ENCODE measurements around the gene AMZ2.
"Not testable (repeated sequence)": the region's sequence is repeated elsewhere in the genome, so short reads cannot be mapped to it uniquely, and the experiment has no call there.

The AMZ2 gene, protein sequence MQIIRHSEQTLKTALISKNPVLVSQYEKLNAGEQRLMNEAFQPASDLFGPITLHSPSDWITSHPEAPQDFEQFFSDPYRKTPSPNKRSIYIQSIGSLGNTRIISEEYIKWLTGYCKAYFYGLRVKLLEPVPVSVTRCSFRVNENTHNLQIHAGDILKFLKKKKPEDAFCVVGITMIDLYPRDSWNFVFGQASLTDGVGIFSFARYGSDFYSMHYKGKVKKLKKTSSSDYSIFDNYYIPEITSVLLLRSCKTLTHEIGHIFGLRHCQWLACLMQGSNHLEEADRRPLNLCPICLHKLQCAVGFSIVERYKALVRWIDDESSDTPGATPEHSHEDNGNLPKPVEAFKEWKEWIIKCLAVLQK

DNA sequence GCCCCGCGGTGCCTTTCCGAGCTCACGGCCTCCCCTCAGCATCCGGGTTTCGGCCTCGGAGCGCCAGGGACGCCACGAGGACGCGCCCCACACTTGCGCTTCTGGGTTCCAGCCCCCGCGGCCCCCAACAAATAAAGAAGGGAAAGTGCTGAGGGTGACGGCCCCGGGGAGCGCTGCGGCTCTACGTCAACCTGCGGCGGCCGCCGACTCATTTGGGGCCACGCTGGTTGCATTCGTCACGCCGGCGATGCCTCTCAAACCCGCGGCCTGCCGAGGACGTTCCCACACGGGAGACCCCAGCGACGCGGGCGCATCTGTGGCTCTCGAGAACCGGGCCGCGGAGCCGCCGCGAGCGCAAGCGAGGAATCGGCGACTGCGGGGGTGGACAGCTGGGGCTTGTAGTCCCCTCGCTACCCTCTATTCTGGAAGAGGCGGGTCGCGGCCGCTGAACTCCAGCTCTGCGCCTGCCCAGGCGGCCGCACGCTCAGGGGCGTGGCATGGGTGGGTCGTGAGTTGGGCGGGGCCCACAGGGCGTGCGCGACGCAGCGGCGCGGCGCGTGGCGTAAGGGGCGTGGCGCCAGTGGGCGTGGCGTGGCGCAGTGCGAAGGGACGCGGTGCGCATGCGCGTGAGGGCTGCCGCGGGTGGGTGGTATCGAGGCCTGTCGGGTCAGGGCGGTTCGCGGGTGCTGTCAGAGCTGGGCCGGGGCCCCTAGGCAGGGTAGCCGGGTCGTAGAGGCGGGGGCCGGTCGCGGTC lies at the start of gene AMZ2:
Gene AMZ2 (plus strand): TSS at position 599 of the 754 bp plus-strand sequence. CDS start 2,145 bp downstream, outside the sequence.
- DNase-seq = peak; percentile 59 to 99 (median 95)

GRCh38 chr17:68198931-68199836 lies 48.7 kb upstream of the AMZ2 start:
- no peak for DNase-seq

DNA sequence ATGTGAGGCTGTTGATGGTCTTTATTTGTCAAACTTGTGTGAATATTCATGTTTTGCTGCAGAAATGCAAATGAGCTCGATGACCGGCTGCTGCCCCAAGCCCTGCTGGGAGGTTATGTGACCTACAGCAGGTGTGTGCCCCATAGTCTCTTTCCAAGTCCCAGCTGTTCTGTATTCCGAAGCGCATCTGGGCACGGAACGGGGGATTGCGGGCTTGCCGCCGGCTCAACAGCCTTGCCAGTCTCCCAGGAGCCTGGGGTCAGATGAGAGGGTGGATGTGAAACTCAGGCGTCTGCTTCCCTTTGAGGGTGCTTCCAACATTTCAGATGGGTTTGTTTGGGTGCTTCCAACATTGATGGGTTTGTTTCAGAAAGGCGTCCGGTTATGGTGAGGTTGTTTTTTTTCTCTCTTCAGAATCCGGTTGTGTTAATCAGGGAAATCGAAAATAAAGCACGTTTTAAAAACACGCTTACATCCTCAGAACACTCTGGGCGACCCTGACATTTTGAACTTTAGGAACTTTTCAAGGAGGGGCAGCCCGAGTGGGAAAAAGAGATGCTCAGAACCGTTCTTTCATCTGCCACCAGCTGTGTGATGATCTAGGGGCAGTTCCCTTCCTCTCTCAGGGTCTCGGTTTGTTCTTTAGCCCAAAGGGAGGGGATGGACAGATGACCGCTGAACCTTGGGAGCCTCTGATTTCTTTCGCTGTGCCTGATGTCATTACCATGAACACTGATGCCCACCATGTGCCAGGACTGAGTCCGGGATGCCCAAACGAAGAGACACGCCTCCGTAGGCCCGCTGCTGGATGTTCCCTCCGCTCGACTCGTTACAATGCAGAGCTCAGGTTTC lies 47.8 kb upstream of the AMZ2 start:
- no peak for DNase-seq

- peak in 47 of 58 donors; percentile 12 to 78 (median 38) for DNase-seq
These were observed 47.0 kb upstream of the AMZ2 start for GRCh38 chr17:68200689-68201417.

DNA sequence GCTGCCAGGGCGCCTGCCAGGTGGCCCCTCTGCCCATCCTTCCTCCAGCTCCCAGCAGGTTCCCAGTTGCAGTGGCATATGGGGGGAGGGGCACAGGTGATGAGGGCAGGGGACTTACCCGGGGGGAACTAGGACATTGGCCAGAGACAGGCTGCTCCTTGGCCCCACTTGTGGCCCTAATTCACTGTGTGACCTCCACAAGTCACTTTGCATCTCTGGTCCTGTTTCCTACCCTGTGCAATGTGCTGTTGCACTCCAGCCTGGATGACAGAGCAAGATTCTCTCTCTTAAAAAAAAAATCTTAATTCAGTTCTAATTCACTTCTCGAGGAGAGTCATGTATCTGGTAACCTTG lies 46.4 kb upstream of the AMZ2 start:
- not testable (repeated sequence) for DNase-seq

- DNase-seq = not testable (repeated sequence)
These were observed 45.5 kb upstream of the AMZ2 start for GRCh38 chr17:68202321-68202720.

DNA sequence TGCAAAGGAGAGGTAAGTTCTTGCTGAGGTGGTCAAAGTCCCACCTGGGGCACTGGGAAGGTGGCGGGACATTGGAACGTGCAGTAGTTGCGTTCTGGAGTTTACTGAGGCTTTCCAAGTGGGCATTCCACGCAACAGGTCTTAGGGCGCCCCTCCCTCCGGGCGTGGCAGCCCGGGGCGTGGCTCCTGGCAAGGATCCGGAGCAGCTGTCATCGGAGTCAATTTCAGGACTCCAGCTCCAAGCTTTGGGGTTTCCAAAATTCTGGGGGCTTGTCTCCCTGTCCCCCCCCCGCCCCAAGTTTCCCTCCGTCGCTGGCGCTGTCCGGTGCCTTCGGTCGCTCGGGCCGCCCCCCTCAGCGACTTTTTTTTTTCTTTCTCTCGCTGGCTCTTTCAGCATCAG lies 43.1 kb upstream of the AMZ2 start:
- DNase-seq = no peak

DNA sequence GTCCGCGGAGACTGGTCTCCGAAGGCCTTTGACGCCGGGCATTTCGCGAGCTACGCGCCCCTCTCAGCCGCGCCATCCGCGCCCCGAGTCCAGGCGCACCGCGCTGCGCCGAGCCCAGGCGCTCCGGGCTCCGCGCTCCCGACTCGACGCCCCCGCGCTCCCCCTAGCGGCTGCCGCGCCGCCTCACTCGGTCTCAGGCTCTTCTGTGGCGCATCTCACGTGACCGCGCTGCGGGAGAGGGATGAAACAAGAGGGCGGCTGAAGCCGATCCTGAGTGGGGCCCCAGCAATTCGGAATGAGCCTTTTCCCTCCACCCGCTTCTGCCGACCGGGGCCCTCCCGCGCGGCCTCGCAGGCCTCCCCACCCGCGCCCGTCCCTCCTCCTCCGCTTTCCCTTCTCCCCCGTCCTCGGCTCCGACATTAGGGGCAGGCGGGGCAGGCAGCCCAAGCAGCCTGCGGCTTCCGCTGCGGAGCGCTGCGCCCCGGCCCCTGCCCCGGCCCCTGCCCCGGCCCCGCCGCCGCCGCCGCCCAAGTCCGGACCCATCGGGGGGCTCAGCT lies 42.5 kb upstream of the AMZ2 start:
- DNase-seq = peak; percentile 44 to 95 (median 88)

DNA sequence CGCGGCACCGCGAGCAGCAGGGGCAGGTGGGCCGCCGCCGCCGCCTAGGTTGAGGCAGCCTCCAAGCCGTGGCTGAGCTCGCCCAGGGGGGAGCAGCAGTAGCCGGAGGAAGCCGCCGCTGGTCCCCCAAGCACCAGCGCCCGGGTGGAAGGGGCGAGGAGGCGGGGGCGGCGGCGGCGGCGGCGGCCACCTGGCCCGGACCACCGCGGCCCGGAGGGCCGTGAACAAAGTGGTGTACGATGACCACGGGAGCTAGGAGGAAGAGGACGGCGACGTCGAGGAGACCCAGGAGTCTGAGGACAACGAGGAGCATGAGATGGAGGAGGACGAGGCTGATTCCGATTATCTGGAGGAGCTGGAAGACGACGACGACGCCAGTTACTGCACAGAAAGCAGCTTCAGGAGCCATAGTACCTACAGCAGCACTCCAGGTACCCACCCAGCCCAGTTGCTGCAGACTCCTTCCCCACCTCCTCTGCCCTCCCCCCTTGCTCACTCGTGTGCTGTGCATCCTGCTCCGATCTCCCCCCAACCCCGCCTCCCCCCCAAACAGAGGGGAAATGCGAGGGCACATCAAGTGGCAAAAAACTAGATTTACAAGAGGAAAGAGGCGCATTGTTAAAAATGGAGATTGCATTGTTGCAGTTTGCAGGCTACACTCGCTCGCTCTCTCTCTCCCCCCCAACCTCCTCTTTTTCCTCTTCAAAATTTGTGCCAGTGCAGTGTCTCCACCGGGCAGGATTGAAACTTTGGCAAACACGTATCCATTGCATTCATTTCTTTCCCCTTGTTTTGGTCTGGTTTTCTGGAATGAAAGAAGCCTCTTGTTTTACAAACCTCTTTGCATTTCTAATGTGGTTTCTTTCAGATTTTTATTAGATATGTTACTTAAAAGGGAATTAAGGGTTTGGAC lies 41.8 kb upstream of the AMZ2 start:
- peak in 11 of 58 donors; percentile 24 to 73 (median 47) for DNase-seq

DNA sequence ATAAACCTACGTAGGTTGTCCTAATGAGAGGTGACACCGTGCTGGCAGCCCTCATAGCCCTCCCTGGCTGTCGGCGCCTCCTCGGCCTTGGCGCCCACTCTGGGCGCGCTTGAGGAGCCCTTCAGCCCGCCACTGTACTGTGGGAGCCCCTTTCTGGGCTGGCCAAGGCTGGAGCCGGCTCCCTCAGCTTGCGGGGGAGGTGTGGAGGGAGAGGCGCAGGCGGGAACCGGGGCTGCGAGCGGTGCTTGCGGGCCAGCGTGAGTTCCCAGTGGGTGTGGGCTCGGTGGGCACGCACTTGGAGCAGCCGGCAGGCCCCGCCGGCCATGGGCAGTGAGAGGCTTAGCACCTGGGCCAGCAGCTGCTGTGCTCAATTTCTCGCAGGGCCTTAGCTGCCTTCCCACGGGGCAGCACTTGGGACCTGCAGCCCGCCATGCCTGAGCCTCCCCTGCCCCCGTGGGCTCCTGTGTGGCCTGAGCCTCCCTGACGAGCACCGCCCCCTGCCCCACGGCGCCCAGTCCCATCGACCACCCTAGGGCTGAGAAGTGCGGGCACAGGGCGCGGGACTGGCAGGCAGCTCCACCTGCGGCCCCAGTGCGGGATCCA lies 40.1 kb upstream of the AMZ2 start:
- DNase-seq = peak in 3 of 58 donors; percentile 17 to 21 (median 17)

DNA sequence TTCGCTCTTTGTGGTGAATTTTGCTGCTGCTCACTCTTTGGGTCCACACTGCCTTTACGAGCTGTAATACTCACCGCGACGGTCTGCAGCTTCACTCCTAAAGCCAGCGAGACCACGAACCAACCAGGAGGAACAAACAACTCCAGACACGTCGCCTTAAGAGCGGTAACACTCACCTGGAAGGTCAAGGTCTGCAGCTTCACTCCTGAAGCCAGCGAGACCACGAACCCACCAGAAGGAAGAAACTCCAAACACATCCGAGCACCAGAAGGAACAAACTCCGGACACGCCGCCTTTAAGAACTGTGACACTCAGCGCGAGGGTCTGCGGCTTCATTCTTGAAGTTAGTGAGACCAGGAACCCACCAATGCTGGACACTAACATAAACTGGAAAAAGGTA lies 39.2 kb upstream of the AMZ2 start:
- not testable (repeated sequence) for DNase-seq

GRCh38 chr17:68209191-68209900 lies 38.5 kb upstream of the AMZ2 start:
- not testable (repeated sequence) for DNase-seq

GRCh38 chr17:68210570-68211315 lies 37.1 kb upstream of the AMZ2 start:
- DNase-seq = no peak

DNA sequence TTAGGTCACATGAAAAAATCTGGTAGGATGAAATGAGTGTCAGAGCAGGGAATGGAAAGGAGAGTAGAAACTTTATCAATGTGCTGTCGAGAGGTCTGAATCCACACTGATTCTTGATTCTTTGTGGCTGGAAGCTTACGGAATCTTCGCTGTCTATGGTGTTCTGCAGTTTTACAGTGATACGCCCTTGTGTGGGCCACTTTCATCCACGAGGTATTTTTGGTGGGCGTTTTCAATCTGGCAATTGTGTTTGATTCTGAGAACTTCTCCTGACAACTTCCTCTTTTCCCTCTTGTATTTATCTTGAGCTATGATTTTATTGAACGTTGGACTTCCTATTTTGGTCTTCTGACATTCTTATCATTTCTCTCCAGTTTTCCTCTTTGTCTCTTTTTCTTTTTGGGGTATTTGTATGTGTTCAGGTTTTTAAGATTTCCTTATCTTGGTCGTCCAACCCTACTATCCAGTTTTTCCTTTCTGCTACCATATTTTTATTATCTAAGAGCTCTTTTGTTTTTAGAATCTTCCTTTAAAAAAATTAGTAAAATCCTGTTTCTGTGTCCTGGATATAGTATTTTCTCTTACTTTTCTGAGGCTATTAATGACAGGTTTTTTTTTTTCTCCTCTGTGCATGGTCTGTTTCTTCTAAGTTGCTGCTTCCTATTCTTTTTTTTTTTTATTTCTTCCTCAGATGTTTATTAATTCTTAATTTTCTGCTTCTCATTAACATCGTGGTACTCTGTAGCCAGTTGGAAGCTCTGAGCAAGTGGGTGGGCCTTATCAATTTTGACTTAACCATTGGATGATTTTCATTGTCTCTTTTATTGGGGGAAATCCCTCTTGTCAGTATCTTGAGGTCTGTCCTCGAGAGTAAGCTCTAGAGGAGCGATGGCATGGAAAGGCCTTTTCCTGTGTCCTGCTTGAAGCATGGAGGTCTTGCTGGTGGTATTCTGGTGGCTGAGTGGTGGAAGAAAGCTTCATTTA lies 34.1 kb upstream of the AMZ2 start:
- DNase-seq = not testable (repeated sequence)

DNA sequence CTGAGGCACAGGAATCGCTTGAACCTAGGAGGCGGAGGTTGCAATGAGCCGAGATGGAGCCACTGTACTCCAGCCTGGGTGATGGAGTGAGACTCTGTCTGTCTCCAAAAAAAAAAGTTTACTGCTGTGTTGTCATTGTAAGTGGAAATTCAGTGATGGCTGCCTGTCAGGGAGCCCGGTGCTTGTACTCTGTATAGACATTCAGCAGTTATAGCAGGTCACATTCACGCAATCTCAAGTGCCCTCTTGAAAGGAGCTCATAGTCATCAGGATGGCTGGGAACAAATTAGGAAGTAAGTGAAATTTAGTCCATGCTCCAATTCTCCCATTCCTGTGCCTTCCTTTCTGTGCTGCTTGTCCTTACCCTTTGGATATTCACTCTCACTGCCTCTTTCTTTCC lies 32.4 kb upstream of the AMZ2 start:
- DNase-seq = not testable (repeated sequence)
